ENCODE data around the gene TTC38.
A peak's percentile ranks its signal among the peaks of the same experiment; 100 is the strongest.
"Not testable (repeated sequence)": the region's sequence is repeated elsewhere in the genome, so short reads cannot be mapped to it uniquely, and the experiment has no call there.

TTC38 gene

GRCh38 chr22:46246178-46246577, 21.6 kb upstream of the TTC38 start:
- DNase-seq (ENCODE audit: low read depth), result no peak

GRCh38 chr22:46247443-46247975, 20.3 kb upstream of the TTC38 start:
- DNase-seq (ENCODE audit: low read depth), result no peak

GRCh38 chr22:46250035-46250782, 17.6 kb upstream of the TTC38 start, which contains the start of gene CDPF1:
Gene CDPF1, minus strand, starts transcription at chr22:46250293. Its CDS starts 2,009 bp downstream, at chr22:46248284.
- DNase-seq (ENCODE audit: low read depth), result peak; percentile 84

GRCh38 chr22:46250783-46251125, 17.1 kb upstream of the TTC38 start:
- no peak for DNase-seq (ENCODE audit: low read depth)

GRCh38 chr22:46251266-46251665, 16.5 kb upstream of the TTC38 start:
- no peak for DNase-seq (ENCODE audit: low read depth)

GRCh38 chr22:46251816-46252380, 15.9 kb upstream of the TTC38 start:
- DNase-seq (ENCODE audit: low read depth), result no peak

GRCh38 chr22:46256358-46256958, 11.3 kb upstream of the TTC38 start:
- DNase-seq (ENCODE audit: low read depth), result no peak

- no peak for DNase-seq (ENCODE audit: low read depth)
Observed at GRCh38 chr22:46259374-46259773, 8.4 kb upstream of the TTC38 start.

GRCh38 chr22:46260038-46260437, 7.8 kb upstream of the TTC38 start:
- no peak for DNase-seq (ENCODE audit: low read depth)

- DNase-seq (ENCODE audit: low read depth), result no peak
Observed at GRCh38 chr22:46262449-46263215, 5.2 kb upstream of the TTC38 start.

- no peak for DNase-seq (ENCODE audit: low read depth)
Observed at GRCh38 chr22:46263216-46263590, 4.6 kb upstream of the TTC38 start, which contains the start of gene PKDREJ. Gene PKDREJ, minus strand, starts transcription at chr22:46263343. Its CDS starts 21 bp downstream, at chr22:46263322.

GRCh38 chr22:46264520-46264919, 3.3 kb upstream of the TTC38 start:
- DNase-seq (ENCODE audit: low read depth), result not testable (repeated sequence)

GRCh38 chr22:46265627-46266026, 2.2 kb upstream of the TTC38 start:
- not testable (repeated sequence) for DNase-seq (ENCODE audit: low read depth)

GRCh38 chr22:46269564-46269963, 1.8 kb downstream of the TTC38 start:
- no peak for DNase-seq (ENCODE audit: low read depth)

GRCh38 chr22:46272196-46272595, 4.4 kb downstream of the TTC38 start:
- no peak for DNase-seq (ENCODE audit: low read depth)

GRCh38 chr22:46272762-46273431, 5.1 kb downstream of the TTC38 start:
- DNase-seq (ENCODE audit: low read depth), result no peak

GRCh38 chr22:46273432-46274148, 5.8 kb downstream of the TTC38 start:
- DNase-seq (ENCODE audit: low read depth), result no peak

GRCh38 chr22:46274381-46274780, 6.6 kb downstream of the TTC38 start:
- no peak for DNase-seq (ENCODE audit: low read depth)

GRCh38 chr22:46275455-46276122, 7.8 kb downstream of the TTC38 start:
- DNase-seq (ENCODE audit: low read depth), result no peak

GRCh38 chr22:46276563-46276962, 8.8 kb downstream of the TTC38 start:
- DNase-seq (ENCODE audit: low read depth), result no peak
